HG03103 (cell line): ENCODE measurements around the gene RASA3.
"Not testable (repeated sequence)": the region's sequence is repeated elsewhere in the genome, so short reads cannot be mapped to it uniquely, and the experiment has no call there.

Experiments used
- ATAC-seq: cut with Tn5 transposase; IDR thresholded peaks from one replicate; pipeline ENCODE4 v1.9.1; 2021; ENCODE audit warnings: low read depth; ENCODE audit not compliant: unreplicated experiment

Gene RASA3

DNA sequence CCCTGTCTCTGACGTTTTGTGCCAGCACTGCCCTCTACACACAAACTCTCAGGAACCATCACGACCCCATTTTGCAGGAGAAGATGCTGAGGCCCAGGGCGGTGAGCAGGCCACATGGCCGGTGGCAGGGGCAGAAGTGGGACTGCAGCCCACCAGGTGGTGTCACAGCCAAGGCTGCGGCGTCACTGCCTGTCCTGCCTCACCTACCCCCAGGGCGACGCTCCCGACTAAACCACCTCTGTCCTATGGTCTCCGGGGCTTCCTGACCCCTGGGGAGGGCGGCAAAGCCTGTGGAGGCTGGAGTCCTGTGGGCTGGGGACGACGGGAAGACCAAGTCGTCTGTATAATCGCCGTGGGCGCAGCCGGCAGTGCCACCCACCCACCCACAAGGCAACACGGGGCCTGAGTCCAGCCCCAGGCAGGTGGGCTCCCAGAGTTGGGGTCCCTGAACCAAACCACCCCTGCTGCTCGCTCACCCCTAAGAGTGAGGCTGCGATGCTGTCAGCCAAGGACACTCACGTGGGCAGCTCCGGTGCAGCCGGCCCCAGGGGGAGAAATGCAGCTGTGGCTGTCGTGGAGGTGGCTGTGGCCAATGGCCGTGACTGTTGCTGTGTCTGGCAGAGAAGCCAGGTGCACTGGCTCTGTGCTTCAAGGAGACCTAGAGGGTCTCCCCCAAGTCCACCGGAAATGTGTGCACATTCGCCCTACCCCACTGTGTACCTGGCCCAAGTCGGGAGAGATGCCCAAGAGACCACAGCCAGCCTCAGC, 29.7 kb downstream of the RASA3 start:
- ATAC-seq, result no peak

DNA sequence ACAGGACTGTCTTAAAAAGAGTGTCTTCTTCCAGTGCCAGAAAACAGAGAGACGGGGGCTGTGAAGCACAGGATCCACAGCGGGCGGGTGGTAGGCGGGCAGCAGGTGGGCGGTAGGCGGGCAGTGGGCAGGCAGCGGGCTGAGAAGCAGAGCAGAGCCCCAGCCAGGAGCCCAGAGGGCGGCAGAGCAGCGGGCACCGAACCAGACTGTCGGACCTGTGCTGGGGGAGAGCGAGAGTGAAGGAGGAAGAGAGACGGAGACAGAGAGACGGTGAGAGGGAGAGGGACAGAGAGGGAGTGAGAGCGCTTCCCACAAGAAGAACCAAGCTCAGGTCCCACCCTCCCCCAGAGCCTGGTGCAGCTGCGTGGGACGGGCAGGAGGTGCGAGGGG, 30.3 kb downstream of the RASA3 start:
- no peak for ATAC-seq

DNA sequence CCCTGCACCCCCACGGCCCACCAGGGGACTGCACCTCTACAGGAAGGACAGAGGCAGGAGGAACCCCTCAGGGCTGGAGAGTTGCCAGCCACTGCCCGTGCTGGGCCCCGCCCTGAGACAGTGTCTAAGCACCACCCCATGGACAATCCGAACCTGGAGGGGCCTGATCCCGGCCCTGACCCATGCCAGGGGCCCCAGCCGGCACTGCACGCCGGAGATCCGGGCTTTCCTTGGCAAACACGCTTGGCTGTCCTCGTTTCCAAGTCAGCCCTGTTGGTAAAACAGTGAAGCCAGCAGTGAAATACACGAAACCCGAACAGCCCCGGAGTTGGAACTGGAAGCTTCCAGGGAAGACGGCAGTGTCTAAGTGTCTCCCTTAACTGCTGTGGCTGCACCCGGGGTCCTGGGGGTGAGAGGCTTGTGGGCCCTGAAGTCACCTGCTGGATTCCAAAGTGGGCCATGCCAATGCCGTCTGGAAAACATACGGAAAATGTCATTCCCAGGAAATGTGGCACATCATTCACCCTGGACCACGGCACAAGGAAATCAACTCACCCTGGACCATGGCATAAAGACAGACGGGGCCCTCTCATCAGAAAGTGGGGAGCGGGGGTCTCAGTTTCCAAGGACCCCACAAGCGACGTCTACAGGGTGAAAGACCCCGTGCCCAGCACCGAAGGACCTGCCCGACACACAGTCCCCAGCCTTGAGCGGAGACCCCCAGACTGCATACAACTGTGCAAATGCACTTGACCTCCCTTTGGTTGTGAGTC, 30.9 kb downstream of the RASA3 start:
- no peak for ATAC-seq

DNA sequence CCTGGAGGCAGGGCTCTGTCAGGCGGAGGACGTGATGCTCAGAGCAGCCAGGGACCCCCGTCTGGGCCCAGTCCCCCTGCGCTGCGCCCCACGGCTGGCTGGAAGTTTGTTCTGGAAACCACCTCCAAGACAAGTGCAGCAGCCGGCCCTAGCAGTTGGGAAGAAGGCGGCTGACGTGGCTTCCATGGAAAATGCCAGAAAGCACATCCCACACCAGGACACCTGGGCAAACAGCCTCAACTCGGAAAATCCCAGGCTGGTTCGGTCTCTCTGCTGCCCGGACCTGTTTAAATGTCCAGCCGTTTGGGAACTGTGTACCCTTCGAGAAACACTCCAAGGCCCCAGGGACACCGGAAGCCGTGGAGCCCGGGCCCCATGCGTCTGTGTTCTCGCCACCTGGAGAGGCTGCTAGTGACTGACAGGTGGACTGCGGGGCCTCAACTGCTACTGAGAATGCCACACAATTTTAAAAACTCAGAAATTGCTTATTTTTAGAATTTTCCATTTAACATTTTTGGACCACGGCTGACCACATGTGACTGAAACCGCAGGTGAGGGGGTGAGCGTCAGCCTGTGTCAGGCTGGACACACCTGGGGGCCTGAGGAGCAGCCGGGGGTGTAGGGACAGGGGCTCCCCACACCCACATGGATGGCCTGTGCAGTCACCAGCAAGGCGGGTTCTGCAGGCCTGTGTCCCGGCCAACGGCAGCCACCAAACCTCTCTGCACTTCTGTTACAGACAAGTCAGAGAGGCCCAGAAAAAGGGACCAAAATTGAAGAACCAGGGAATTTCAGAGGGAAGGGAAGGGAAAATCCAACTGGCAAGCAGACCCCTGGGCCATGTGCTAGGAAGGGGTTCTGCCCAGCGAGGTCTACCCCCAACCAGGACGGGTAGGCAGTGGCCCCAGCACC, 31.7 kb downstream of the RASA3 start:
- ATAC-seq, result no peak

DNA sequence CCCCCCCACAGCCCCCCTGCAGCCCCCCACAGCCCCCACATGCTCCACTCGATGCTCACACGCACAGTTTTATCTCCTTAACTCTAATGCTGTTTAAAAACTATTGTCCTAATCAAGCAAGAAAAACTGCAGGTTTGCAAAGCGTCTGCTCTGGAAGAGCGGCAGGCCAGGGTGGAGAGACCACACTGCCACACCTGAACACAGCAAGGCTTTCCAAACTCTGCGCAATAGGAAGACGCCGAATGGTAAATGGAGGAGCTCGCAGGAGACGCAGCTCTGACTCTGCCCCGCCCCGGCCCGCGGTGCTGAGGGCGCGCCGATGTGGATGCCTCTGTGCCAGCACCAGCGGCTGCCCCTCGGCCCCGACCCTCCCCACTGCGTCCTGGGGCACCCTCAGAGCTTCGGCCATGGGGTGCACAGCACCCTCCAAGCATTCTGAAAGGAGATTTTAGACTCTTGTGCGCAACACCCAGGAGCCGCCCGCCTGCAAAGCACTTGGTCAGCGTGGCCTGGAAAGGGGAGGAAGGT, 32.4 kb downstream of the RASA3 start:
- no peak for ATAC-seq

DNA sequence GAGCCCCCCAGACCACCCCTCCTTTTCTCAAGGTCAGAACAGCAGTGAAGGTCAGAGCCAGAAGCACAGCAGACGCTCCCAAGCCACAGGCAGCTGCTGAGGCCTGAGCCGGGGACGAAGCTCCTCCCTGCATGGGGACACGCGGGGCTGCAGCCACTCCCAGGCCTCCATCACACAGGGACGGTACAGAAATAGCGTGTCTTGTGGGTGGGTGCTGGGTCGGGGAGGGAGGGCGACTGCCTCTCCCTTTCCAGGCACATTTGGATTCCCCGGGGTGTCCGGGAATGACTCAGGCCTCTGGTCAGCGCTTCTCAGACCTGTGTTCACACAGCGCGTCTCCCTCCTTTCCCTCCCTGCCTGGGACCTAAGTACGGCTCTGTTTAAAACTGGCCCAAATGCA, 33.2 kb downstream of the RASA3 start:
- ATAC-seq, result no peak

DNA sequence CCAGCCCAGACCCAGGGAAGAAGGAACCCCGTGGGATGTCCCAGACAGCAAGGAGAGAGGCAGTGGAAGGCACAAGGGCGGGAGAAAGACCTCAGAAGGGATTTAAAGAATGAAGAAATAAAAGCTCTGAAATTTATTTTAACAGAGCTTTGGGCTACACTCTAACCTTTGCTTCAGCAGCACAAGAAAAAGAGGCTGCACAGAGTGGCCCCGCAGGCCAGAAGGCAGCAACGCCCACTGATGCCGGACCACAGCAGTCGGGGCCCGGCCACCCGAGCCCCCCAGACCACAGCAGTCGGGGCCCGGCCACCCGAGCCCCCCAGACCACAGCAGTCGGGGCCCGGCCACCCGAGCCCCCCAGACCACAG, 33.8 kb downstream of the RASA3 start:
- ATAC-seq, result not testable (repeated sequence)

DNA sequence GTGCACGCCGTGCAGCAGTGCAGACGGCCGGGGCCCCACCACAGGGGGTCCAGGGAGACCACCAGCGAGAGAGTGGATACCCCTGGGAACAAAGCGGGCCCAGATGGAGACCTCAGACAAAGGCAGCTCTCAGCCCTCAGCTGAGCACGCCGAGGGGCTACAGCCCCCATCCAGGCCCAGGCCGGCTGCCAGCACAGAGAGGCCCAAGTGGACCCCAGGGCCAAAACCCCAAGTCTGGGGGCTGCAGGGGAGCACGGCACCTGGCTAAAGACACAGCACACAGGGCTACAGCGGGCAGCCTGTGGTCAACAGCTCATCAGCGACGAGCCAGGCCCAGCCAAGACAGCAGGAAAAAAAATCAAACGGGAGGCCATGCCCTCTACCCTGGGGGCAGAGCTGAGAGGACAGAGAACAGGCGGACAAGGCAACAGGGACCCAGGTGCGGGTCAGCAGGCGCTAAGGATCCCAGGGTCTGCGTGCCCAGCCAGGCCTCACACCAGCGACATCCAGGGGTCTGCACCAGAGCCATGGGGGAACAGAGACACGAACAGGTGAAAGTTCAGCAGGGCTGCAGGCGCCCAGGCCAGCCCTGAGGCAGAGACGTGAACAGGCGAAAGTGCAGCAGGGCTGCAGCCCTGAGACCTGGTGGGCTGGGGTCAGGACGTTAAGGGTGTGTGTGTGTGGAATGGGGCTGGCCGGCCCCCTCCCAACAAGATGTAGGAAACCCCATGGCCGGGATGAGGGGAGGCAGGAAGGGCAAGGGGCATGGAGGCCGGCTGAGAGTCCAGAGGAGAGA, 34.3 kb downstream of the RASA3 start:
- no peak for ATAC-seq

DNA sequence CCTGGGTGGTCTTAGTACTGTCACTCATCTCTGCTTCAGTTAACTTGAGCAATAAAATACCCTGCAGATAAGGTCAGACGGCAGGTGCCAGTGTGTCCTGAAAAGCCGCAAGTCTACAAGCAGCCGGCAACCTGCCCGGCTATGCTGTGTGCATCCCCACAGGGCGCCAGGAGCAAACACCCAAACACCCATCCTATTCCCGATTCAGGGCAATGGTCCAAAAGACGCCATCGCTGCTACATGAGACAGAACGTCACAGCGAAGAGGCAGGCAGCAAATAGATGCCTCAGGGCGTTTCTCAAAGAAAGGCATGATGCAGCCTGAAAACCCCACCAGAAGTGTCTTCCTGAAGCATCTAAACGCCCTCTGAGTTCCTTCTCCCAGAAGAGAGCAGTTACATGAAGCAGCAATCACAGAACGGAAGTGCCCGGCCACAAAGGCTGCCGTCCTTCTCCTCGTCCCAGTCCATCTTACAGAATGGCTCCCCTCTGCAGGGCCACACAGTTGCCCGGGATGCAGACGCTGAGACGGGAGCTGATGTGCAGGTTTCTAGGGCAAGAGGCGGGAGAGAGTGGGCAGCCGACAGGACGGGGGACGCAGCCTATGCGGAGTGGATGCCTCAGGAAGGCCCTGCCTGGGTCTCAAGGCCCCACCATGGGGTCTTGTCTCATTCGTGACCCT, 35.1 kb downstream of the RASA3 start:
- ATAC-seq, result no peak

DNA sequence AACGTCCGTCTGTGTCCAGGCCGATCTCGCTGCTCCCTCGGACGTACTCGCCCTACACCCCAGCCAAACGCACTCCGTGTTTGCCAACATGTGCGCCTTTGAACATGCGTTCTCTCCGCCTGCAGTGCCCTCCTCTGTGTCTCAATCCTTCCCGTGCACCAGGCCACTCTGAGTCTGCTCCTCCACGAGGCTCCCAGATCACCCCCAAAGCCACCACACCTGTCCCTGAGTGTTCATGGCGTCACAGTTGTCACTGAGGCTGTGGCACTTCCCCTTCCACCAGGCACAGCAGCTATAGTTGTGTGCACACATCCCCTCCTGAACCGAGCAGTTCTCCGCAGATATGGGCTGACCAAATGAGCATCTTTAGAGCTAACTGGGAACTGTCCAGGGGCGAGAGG, 35.6 kb downstream of the RASA3 start:
- ATAC-seq, result no peak

DNA sequence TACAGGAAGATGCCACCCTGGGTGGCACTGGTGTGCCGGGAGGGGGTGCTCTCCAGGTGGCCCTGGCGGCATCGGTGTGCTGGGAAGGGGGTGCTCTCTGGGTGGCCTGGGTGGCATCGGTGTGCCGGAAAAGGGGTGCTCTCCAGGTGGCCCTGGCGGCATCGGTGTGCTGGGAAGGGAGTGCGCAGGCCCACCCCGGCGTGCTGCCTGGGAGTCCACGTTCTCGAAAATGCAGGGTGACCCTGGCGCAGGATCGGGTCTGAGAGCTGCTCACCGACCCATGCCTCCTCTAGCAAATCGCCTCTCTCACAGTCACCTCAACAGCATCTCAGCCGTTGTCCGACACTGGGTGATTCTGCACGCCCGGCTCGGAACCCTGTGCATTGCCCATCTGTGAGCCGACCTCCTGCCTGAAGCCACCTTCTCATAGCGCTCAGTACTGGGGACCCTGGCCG, 36.4 kb downstream of the RASA3 start:
- no peak for ATAC-seq

DNA sequence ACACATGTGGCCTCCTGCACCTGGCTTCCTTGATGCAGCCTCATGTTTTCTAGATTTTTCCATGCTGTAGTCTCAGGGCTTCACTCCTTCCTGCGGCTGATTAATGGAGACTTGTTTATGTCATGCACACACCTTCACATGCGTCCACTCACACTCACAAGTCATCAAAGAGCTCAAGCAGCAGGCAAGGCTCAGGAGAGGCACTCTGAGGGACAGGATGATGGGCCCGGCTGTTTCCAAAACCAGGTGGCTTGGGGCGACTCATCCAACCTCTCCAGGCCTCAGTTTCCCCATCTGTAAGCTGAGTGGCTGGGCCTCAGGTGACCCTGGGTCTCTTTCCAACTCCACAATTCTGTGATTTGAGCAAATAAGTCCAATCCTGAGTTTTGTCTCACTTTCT, 36.9 kb downstream of the RASA3 start:
- no peak for ATAC-seq

DNA sequence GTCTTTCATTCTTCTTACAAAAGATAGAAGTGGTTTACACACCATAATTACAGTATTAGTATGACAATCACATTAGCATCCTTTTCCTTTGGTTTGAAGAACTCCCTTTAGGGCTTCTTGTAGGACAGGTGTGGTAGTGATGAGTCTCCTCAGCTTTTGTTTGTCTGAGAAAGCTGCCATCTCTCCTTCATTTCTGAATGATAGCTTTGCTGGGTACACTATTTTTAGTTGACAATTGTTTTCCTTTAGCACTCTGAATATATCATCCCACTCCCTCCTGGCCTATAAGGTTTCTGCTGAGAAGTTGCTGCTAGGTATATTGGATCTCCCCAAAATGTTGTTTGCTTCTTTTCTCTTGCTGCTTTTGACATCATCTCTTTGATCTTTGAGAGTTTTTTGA, 39.3 kb downstream of the RASA3 start:
- no peak for ATAC-seq

DNA sequence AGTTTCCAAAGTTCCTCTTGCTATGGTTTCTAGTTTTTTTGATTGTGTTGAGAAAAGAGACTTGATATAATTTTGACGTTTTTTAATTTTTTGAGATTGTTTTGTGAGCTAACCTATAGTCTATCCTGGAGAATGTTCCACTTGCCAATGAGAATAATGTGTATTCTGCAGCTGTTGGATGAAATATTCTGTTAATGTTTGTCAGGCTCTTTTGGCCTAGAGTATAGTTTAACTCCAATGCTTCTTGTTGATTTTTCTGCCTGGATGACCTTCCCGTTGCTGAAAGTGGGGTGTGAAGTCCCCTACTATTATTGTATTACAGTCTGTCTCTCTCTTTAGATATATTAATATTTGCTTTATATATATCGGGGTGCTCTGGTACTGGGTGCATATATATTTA, 40.0 kb downstream of the RASA3 start:
- ATAC-seq, result no peak

DNA sequence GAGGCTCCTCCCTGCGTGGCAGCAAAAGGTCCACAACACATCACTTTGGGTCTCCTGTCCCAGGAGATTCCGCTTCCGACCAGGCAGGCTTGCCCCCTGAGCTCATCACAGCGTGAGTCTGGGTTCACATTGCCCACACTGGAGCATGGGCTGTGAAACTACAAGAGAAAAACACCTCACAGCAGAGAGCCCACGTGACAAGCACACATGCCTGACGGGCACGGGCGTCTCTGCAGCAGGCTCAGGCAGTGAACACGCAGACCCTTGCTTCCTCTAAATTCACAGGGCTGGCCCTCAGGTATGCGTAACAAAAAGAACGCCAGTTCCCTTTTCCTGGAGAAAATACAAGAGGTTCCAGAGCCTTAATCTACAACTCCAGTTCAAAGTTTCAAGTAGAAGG, 41.9 kb downstream of the RASA3 start:
- no peak for ATAC-seq

DNA sequence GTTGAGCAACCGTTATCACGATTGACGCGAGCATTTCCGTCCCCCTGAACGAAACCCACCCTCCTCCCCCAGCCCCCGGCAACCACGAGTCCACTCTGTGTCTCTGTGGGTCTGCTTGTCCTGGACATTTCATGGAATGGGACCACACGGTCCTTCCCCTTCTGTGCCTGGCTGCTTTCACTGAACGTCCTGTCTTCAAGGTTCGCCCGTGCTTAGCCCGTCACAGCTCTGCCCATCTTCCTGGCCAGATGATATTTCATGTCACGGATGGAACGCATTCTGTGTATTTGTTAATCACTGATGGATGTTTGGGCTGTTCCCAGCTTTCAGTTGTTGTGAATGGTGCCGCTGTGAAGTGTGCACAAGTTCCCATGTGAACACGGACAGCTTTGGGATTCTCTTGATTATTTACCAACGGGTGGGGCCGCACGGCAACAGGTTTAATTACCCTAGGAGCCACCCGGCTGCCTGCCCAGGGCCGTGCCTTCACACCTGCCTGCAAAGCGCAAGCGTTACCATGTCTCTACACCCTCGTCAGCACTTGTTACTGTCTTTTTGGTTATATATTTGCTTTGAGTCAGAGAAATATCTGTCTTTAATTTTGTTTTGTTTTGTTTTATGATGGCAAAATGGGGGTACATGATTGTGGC, 42.5 kb downstream of the RASA3 start:
- ATAC-seq, result no peak

DNA sequence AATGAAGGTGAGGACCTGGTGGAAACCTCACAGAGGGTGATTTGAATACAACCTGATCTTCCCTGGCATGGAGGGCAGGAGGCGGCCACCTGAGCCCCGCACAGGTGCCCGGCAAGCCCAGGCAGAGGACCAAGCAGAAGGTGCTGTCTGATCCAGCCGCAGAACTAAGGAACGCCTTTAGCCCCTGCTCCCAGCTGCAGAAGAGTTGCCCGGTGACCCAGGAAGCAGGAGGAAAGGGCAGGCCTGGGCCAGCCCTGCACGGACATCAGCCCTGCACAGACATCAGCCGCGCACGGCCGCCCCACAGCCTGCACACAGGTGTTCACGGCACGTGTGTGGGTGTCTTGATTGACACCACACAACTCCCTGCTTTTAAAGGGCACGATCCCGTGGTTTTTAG, 43.1 kb downstream of the RASA3 start:
- ATAC-seq, result no peak

DNA sequence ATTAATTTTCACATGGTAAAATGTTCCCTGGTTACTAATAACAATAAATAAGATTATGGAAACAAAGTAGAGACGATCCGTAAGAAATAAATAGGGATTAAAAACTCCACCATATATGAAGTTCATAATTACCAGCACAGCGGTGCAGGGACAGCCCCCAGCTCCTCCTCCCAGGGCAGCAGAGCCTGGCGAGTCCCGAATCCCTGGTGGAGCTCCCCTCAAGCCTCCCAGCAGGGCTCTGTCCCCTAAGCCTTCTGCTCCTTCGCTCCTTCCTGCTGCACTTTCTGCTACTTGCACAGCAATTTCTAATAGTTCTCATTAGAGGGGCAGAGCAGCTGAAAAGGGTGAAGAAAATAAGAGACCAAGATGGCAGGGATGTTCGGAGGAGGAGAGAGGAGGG, 43.6 kb downstream of the RASA3 start:
- ATAC-seq, result no peak

DNA sequence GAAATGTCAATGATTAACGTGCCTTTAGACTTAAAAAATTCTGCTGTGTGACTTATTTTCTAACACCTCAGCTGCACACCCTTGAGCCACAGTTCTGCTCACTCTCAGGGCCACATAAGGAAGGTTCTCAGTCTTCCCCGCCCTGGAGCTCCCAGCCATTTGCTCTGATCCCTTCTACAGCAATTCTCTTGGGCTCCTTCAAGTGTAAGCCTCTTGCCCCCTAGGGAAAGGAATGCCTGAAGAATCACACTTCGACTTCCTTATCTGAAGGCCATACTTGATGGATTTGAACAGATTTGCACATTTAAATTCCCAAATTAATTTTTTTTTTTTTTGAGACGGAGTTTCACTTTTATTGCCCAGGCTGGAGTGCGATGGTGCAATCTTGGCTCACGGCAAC, 44.2 kb downstream of the RASA3 start:
- no peak for ATAC-seq
